GM19238 (cell line): ENCODE measurements around the gene UBTD1.
A peak's percentile ranks its signal among the peaks of the same experiment; 100 is the strongest.

Source experiments
- DNase-seq: peaks from one replicate; pipeline ENCODE4 v3.0.0; 2011; ENCODE audit warnings: low spot score; ENCODE audit not compliant: insufficient read length

UBTD1 gene

GRCh38 chr10:97482381-97482780 is 16.3 kb upstream of the UBTD1 start:
- no peak for DNase-seq

GRCh38 chr10:97483506-97483905 is 15.2 kb upstream of the UBTD1 start:
- DNase-seq: no peak

- DNase-seq: no peak
Observed at GRCh38 chr10:97483921-97484320, 14.8 kb upstream of the UBTD1 start.

- no peak for DNase-seq
Observed at GRCh38 chr10:97485647-97486281, 13.0 kb upstream of the UBTD1 start.

GRCh38 chr10:97490592-97490991 is 8.1 kb upstream of the UBTD1 start:
- no peak for DNase-seq

GRCh38 chr10:97494151-97494550 is 4.6 kb upstream of the UBTD1 start:
- no peak for DNase-seq

GRCh38 chr10:97494863-97495506 is 3.7 kb upstream of the UBTD1 start:
- DNase-seq: no peak

- peak; percentile 81 for DNase-seq
Observed at GRCh38 chr10:97497572-97498075, 1.1 kb upstream of the UBTD1 start.

- peak; percentile 99 for DNase-seq
Observed at GRCh38 chr10:97498076-97498840, 466 bp upstream of the UBTD1 start, which contains the start of gene MMS19. Gene MMS19 (minus strand): TSS chr10:97498422. CDS start chr10:97498384, 38 bp downstream.

- DNase-seq: no peak
Observed at GRCh38 chr10:97499561-97500296, 1.0 kb downstream of the UBTD1 start.

- DNase-seq: no peak
Observed at GRCh38 chr10:97500297-97500575, 1.5 kb downstream of the UBTD1 start.

GRCh38 chr10:97502916-97503315 is 4.2 kb downstream of the UBTD1 start:
- DNase-seq: no peak

- no peak for DNase-seq
Observed at GRCh38 chr10:97503406-97503805, 4.7 kb downstream of the UBTD1 start.

GRCh38 chr10:97505152-97505551 is 6.4 kb downstream of the UBTD1 start:
- DNase-seq: no peak

GRCh38 chr10:97506199-97506991 is 7.7 kb downstream of the UBTD1 start:
- no peak for DNase-seq

GRCh38 chr10:97508342-97508741 is 9.6 kb downstream of the UBTD1 start:
- no peak for DNase-seq

GRCh38 chr10:97509120-97509680 is 10.5 kb downstream of the UBTD1 start:
- DNase-seq: no peak

GRCh38 chr10:97510686-97511085 is 12.0 kb downstream of the UBTD1 start:
- no peak for DNase-seq

- no peak for DNase-seq
Observed at GRCh38 chr10:97511711-97512440, 13.2 kb downstream of the UBTD1 start.

- no peak for DNase-seq
Observed at GRCh38 chr10:97512993-97513392, 14.3 kb downstream of the UBTD1 start.
